Peyer's patch (tissue), 4 donors: ENCODE results near the gene KCTD11. TPM values are rescaled to one million over a fixed set of nuclear protein-coding genes. Genes with fewer than 3 reads are reported as not detected.
A peak's percentile ranks its signal among the peaks of the same experiment; 100 is the strongest.

Experiments
- DNase-seq, 3 donors: peaks; one replicate each; pipeline ENCODE4 v3.0.0-alpha.2; 2017 to 2019
- H3K27ac ChIP-seq, 4 donors: fragments of 200-600 bp; sonication (generic); one replicate each; pipeline ENCODE4 v1.5.1; 2016 to 2019
- H3K27me3 ChIP-seq, 2 donors: fragments of 200-600 bp; sonication (generic); one replicate each; pipeline ENCODE4 v1.5.1; 2019
- H3K36me3 ChIP-seq, 3 donors: fragments of 200-600 bp; sonication (generic); one replicate each; pipeline ENCODE4 v1.5.1; 2016 to 2019
- H3K4me1 ChIP-seq, 4 donors: fragments of 200-600 bp; sonication (generic); one replicate each; pipeline ENCODE4 v1.5.1; 2016 to 2019
- H3K4me3 ChIP-seq, 4 donors: fragments of 200-600 bp; sonication (generic); 1 replicate in 3 of 4; 2 replicates in 1 of 4; pipeline ENCODE4 v1.5.1; 2016 to 2019; ENCODE audit warnings: mild to moderate bottlenecking in 1 of 4
- H3K9me3 ChIP-seq, 4 donors: fragments of 200-600 bp; sonication (generic); one replicate each; pipeline ENCODE4 v1.5.1; 2016 to 2019; ENCODE audit warnings: mild to moderate bottlenecking in 1 of 4
- CTCF ChIP-seq, 6 experiments: fragments of 450-650 bp in 4 of 6; fragments of 200-600 bp in 2 of 6; sonication (generic) in 1 of 6; IDR thresholded peaks; one replicate each; pipeline ENCODE4 v1.5.1; 2017 to 2019; ENCODE audit warnings: antibody characterized with exemption in 6 of 6, mild to moderate bottlenecking in 3 of 6, moderate library complexity in 1 of 6
- POLR2A ChIP-seq, 2 donors: fragments of 450-650 bp; IDR thresholded peaks; one replicate each; pipeline ENCODE4 v1.5.1; 2017; ENCODE audit warnings: antibody characterized with exemption in 2 of 2, mild to moderate bottlenecking in 2 of 2, moderate library complexity in 2 of 2
- total RNA-seq, 4 donors: library from RNA; depleted of rRNA; stranded (reverse); fragments of >200 nt; gene quantifications; one replicate each; pipeline ENCODE4 v1.1.0, GENCODE V29; 2016

The KCTD11 gene
- total RNA-seq: 1 to 10 TPM; 2.5 to 8.9 (median 7.1) TPM

- TF ChIP-seq CTCF (IDR thresholded peaks at IDR 0.05): peak in 3 of 6 experiments; percentile 37 to 59 (median 42)
- peak; percentile 57 to 80 for TF ChIP-seq POLR2A (IDR thresholded peaks at IDR 0.05)
- no peaks in the 10 kb centered on the region for H3K36me3 ChIP-seq
- H3K4me3 ChIP-seq: peak within 1 kb of the TSS; percentile 66 to 84 (median 74)
- H3K27me3 ChIP-seq: no peaks in the 10 kb centered on the region
- peaks cover 5 to 54% (median 24%) of the 10 kb centered on the region in 4 donors for H3K4me1 ChIP-seq
- H3K9me3 ChIP-seq: no peaks in the 10 kb centered on the region
- peak; percentile 83 to 96 (median 95) for DNase-seq
- peak within 1 kb of the TSS; percentile 83 to 98 (median 96) for H3K27ac ChIP-seq
Observed at GRCh38 chr17:7351665-7352502, at the start of gene KCTD11. TSS of gene KCTD11 (plus strand) at chr17:7352162.

- TF ChIP-seq CTCF (IDR thresholded peaks at IDR 0.05) (no peak), POLR2A (IDR thresholded peaks at IDR 0.05) (no peak)
- no peak for DNase-seq
Observed at GRCh38 chr17:7304179-7304578, 47.8 kb upstream of the KCTD11 start.

GRCh38 chr17:7306911-7307685, 44.9 kb upstream of the KCTD11 start, which contains the start of gene EIF5A:
TSS of gene EIF5A (plus strand) at chr17:7307628. CDS start at chr17:7309636, 2,008 bp downstream.
- Histone ChIP-seq H3K4me1 (peaks cover 4 to 20% (median 9%) of the 10 kb centered on the region in 4 donors), H3K9me3 (no peaks in the 10 kb centered on the region), H3K4me3 (peak within 1 kb of the TSS; percentile 67 to 98 (median 96)), H3K36me3 (peaks cover 0 to 24% (median 0%) of the 10 kb centered on the region in 3 donors), H3K27me3 (no peaks in the 10 kb centered on the region), H3K27ac (peak within 1 kb of the TSS; percentile 97 to 100 (median 100))
- TF ChIP-seq POLR2A (IDR thresholded peaks at IDR 0.05) (peak; percentile 88 to 93), CTCF (IDR thresholded peaks at IDR 0.05) (no peak)
- peak; percentile 99 to 100 (median 100) for DNase-seq

More at GRCh38 chr17:7304179-7304578, 47.8 kb upstream of the KCTD11 start:
- no peaks in the 10 kb centered on the region for H3K27me3 ChIP-seq
- H3K4me3 ChIP-seq: no peak overlapping the region
- H3K27ac ChIP-seq: no peak overlapping the region
- no peaks in the 10 kb centered on the region for H3K9me3 ChIP-seq
- peaks cover 0 to 7% (median 2%) of the 10 kb centered on the region in 4 donors for H3K4me1 ChIP-seq
- H3K36me3 ChIP-seq: no peaks in the 10 kb centered on the region

- TF ChIP-seq CTCF (IDR thresholded peaks at IDR 0.05) (peak in 3 of 6 experiments; percentile 10 to 34 (median 19)), POLR2A (IDR thresholded peaks at IDR 0.05) (peak in 1 of 2 donors; percentile 84)
- H3K36me3 ChIP-seq: peaks cover 0 to 33% (median 0%) of the 10 kb centered on the region in 3 donors
- no peaks in the 10 kb centered on the region for H3K27me3 ChIP-seq
- peak overlapping the region; percentile 97 to 100 (median 100) for H3K27ac ChIP-seq
- DNase-seq: peak in 2 of 3 donors; percentile 70 to 79
- H3K9me3 ChIP-seq: no peaks in the 10 kb centered on the region
- H3K4me3 ChIP-seq: peak overlapping the region; percentile 67 to 98 (median 96)
- peaks cover 4 to 24% (median 9%) of the 10 kb centered on the region in 4 donors for H3K4me1 ChIP-seq
Observed at GRCh38 chr17:7307686-7308624, 44.0 kb upstream of the KCTD11 start.
